OCI-LY7 (cell line): ENCODE results near the gene GMDS.

Experiments
- EZH2phosphoT487 ChIP-seq: fragments of 200-600 bp; sonication (generic); IDR thresholded peaks from 2 replicates; pipeline ENCODE4 v1.6.1; 2018; ENCODE audit warnings: low read depth, borderline replicate concordance, mild to moderate bottlenecking, mixed run types, antibody characterized with exemption, low read length, moderate library complexity, mixed read lengths
- TF ChIP-seq, protein P1 (sequence below): fragments of 200-600 bp; sonication (generic); conservative IDR thresholded peaks from 2 replicates; pipeline ENCODE4 v1.5.1; 2014; ENCODE audit warnings: mild to moderate bottlenecking, antibody characterized with exemption, low read length, moderate library complexity, mixed read lengths

DNA sequence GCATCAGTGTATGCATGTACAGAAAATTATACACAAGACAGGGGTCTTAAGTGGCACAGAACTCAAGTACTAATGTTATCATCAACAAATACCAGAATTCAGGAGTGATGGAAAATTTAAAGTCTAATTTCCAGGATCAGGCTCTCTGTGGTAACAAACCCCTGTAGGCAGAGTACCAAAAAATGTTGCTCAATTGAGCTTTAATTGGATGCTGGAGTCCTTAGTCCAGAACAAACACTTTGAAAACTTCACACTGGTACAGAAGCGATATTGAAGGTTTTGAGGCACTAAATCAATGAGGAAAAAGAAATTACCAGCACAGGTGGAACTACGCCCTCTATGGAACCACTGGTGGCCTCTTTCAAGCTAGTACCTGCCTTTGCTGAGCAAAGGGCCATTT is 522.6 kb downstream of the GMDS start:
- TF ChIP-seq, protein P1, sequence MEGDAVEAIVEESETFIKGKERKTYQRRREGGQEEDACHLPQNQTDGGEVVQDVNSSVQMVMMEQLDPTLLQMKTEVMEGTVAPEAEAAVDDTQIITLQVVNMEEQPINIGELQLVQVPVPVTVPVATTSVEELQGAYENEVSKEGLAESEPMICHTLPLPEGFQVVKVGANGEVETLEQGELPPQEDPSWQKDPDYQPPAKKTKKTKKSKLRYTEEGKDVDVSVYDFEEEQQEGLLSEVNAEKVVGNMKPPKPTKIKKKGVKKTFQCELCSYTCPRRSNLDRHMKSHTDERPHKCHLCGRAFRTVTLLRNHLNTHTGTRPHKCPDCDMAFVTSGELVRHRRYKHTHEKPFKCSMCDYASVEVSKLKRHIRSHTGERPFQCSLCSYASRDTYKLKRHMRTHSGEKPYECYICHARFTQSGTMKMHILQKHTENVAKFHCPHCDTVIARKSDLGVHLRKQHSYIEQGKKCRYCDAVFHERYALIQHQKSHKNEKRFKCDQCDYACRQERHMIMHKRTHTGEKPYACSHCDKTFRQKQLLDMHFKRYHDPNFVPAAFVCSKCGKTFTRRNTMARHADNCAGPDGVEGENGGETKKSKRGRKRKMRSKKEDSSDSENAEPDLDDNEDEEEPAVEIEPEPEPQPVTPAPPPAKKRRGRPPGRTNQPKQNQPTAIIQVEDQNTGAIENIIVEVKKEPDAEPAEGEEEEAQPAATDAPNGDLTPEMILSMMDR: no peak
- TF ChIP-seq EZH2phosphoT487: no peak
